HG03064 (cell line): Measurements from ENCODE around the gene ALK.
"Not testable (repeated sequence)": the region's sequence is repeated elsewhere in the genome, so short reads cannot be mapped to it uniquely, and the experiment has no call there.

Experiments
- ATAC-seq: cut with Tn5 transposase; IDR thresholded peaks from one replicate; pipeline ENCODE4 v1.9.1; 2021; ENCODE audit warnings: low read depth; ENCODE audit not compliant: unreplicated experiment

Gene ALK

GRCh38 chr2:29763371-29763770 lies 158.0 kb downstream of the ALK start:
- ATAC-seq: no peak

GRCh38 chr2:29762239-29762638 lies 159.1 kb downstream of the ALK start:
- ATAC-seq: no peak

- ATAC-seq: no peak
Measured at GRCh38 chr2:29761278-29761677, 160.1 kb downstream of the ALK start.

- ATAC-seq: no peak
Measured at GRCh38 chr2:29760008-29760407, 161.4 kb downstream of the ALK start.

GRCh38 chr2:29759360-29759759 lies 162.0 kb downstream of the ALK start:
- no peak for ATAC-seq

GRCh38 chr2:29755829-29756228 lies 165.6 kb downstream of the ALK start:
- no peak for ATAC-seq

GRCh38 chr2:29755233-29755632 lies 166.2 kb downstream of the ALK start:
- ATAC-seq: no peak

GRCh38 chr2:29753671-29754444 lies 167.5 kb downstream of the ALK start:
- ATAC-seq: no peak

GRCh38 chr2:29751390-29751789 lies 170.0 kb downstream of the ALK start:
- no peak for ATAC-seq

GRCh38 chr2:29750463-29750862 lies 170.9 kb downstream of the ALK start:
- not testable (repeated sequence) for ATAC-seq

GRCh38 chr2:29749843-29750242 lies 171.5 kb downstream of the ALK start:
- no peak for ATAC-seq

- no peak for ATAC-seq
Measured at GRCh38 chr2:29749041-29749440, 172.3 kb downstream of the ALK start.

- ATAC-seq: peak; percentile 48
Measured at GRCh38 chr2:29747786-29748470, 173.5 kb downstream of the ALK start.

GRCh38 chr2:29744976-29745375 lies 176.4 kb downstream of the ALK start:
- ATAC-seq: peak; percentile 44

GRCh38 chr2:29743516-29743915 lies 177.9 kb downstream of the ALK start:
- ATAC-seq: no peak

- ATAC-seq: no peak
Measured at GRCh38 chr2:29742656-29743055, 178.7 kb downstream of the ALK start.

- ATAC-seq: no peak
Measured at GRCh38 chr2:29741132-29741531, 180.3 kb downstream of the ALK start.

- no peak for ATAC-seq
Measured at GRCh38 chr2:29733965-29734364, 187.4 kb downstream of the ALK start.

GRCh38 chr2:29733213-29733612 lies 188.2 kb downstream of the ALK start:
- ATAC-seq: no peak

GRCh38 chr2:29731948-29732347 lies 189.4 kb downstream of the ALK start:
- no peak for ATAC-seq

GRCh38 chr2:29729932-29730331 lies 191.5 kb downstream of the ALK start:
- no peak for ATAC-seq

GRCh38 chr2:29729401-29729800 lies 192.0 kb downstream of the ALK start:
- ATAC-seq: no peak
